ENCODE measurements around the gene AGPS.
"Not testable (repeated sequence)": the region's sequence is repeated elsewhere in the genome, so short reads cannot be mapped to it uniquely, and the experiment has no call there.

The AGPS gene

GRCh38 chr2:177424120-177424519 lies 31.5 kb downstream of the AGPS start:
- DNase-seq = not testable (repeated sequence)

GRCh38 chr2:177424620-177425019 lies 32.0 kb downstream of the AGPS start:
- not testable (repeated sequence) for DNase-seq

- no peak for DNase-seq
These were observed 34.7 kb downstream of the AGPS start for GRCh38 chr2:177427316-177427715.

GRCh38 chr2:177427936-177428335 lies 35.4 kb downstream of the AGPS start:
- not testable (repeated sequence) for DNase-seq

GRCh38 chr2:177429688-177430325 lies 37.2 kb downstream of the AGPS start:
- DNase-seq = no peak

- no peak for DNase-seq
These were observed 37.8 kb downstream of the AGPS start for GRCh38 chr2:177430411-177430810.

GRCh38 chr2:177431111-177431725 lies 38.6 kb downstream of the AGPS start:
- DNase-seq = not testable (repeated sequence)

GRCh38 chr2:177432703-177433102 lies 40.1 kb downstream of the AGPS start:
- DNase-seq = no peak

- DNase-seq = no peak
These were observed 40.8 kb downstream of the AGPS start for GRCh38 chr2:177433402-177433801.

- no peak for DNase-seq
These were observed 41.9 kb downstream of the AGPS start for GRCh38 chr2:177434475-177434874.

- DNase-seq = no peak
These were observed 52.6 kb downstream of the AGPS start for GRCh38 chr2:177445200-177445599.

- DNase-seq = no peak
These were observed 55.5 kb downstream of the AGPS start for GRCh38 chr2:177448031-177448430.

- no peak for DNase-seq
These were observed 56.6 kb downstream of the AGPS start for GRCh38 chr2:177449159-177449558.

GRCh38 chr2:177455187-177455586 lies 62.6 kb downstream of the AGPS start:
- no peak for DNase-seq

- DNase-seq = not testable (repeated sequence)
These were observed 67.2 kb downstream of the AGPS start for GRCh38 chr2:177459756-177460155.

- no peak for DNase-seq
These were observed 68.5 kb downstream of the AGPS start for GRCh38 chr2:177460973-177461585.

- DNase-seq = no peak
These were observed 72.0 kb downstream of the AGPS start for GRCh38 chr2:177464549-177464948.

- no peak for DNase-seq
These were observed 73.0 kb downstream of the AGPS start for GRCh38 chr2:177465400-177466138.

- DNase-seq = no peak
These were observed 74.0 kb downstream of the AGPS start for GRCh38 chr2:177466337-177467195.

- DNase-seq = no peak
These were observed 75.1 kb downstream of the AGPS start for GRCh38 chr2:177467646-177468045.

GRCh38 chr2:177471990-177472389 lies 79.4 kb downstream of the AGPS start:
- DNase-seq = no peak

- no peak for DNase-seq
These were observed 81.7 kb downstream of the AGPS start for GRCh38 chr2:177474301-177474700.

- no peak for DNase-seq
These were observed 82.4 kb downstream of the AGPS start for GRCh38 chr2:177474998-177475397.

All from NCI-H774 (cell line).